BE2C (cell line): ENCODE measurements around the gene BAIAP2L1.

Experiments used
- DNase-seq: peaks from one replicate; pipeline ENCODE4 v3.0.0-alpha.2; 2020
- H3K27me3 ChIP-seq: fragments of 250-450 bp; sonication (Bioruptor Pico); 2 replicates; pipeline ENCODE4 v1.5.1; 2020; ENCODE audit warnings: mild to moderate bottlenecking
- H3K36me3 ChIP-seq: fragments of 250-450 bp; sonication (Bioruptor Pico); 2 replicates; pipeline ENCODE4 v1.5.1; 2020; ENCODE audit warnings: mild to moderate bottlenecking
- H3K4me1 ChIP-seq: fragments of 250-450 bp; sonication (Bioruptor Pico); 2 replicates; pipeline ENCODE4 v1.5.1; 2020
- H3K4me3 ChIP-seq: 2 replicates; pipeline ENCODE4 v1.5.1; 2011; ENCODE audit warnings: low read depth, low read length
- H3K9me3 ChIP-seq: fragments of 250-450 bp; sonication (Bioruptor Pico); 2 replicates; pipeline ENCODE4 v1.5.1; 2020
- CTCF ChIP-seq: IDR thresholded peaks from 2 replicates; pipeline ENCODE4 v1.5.1; 2012; ENCODE audit warnings: mild to moderate bottlenecking, low read depth, low read length

Gene BAIAP2L1

GRCh38 chr7:98250789-98251188 is 150.1 kb downstream of the BAIAP2L1 start:
- no peak for DNase-seq
- peaks cover 2% of the 10 kb centered on the region; the same call in 1 of the 2 replicates for H3K4me1 ChIP-seq
- no peak overlapping the region for H3K4me3 ChIP-seq
- TF ChIP-seq CTCF, result no peak
- no peaks in the 10 kb centered on the region for H3K9me3 ChIP-seq
- no peaks in the 10 kb centered on the region for H3K27me3 ChIP-seq
- no peaks in the 10 kb centered on the region for H3K36me3 ChIP-seq

- H3K27me3 ChIP-seq, result no peaks in the 10 kb centered on the region
- TF ChIP-seq CTCF, result no peak
- H3K4me1 ChIP-seq, result peaks cover 2% of the 10 kb centered on the region; the same call in 1 of the 2 replicates
- no peaks in the 10 kb centered on the region for H3K36me3 ChIP-seq
- no peaks in the 10 kb centered on the region for H3K9me3 ChIP-seq
- no peak for DNase-seq
- no peak overlapping the region for H3K4me3 ChIP-seq
Measured at GRCh38 chr7:98249106-98249505, 151.8 kb downstream of the BAIAP2L1 start.

GRCh38 chr7:98248156-98248555 is 152.7 kb downstream of the BAIAP2L1 start:
- Histone ChIP-seq H3K4me3 (no peak overlapping the region), H3K36me3 (no peaks in the 10 kb centered on the region), H3K9me3 (no peaks in the 10 kb centered on the region), H3K4me1 (peaks cover 2% of the 10 kb centered on the region; the same call in 1 of the 2 replicates), H3K27me3 (no peaks in the 10 kb centered on the region)
- DNase-seq, result no peak
- no peak for TF ChIP-seq CTCF

- no peak for TF ChIP-seq CTCF
- Histone ChIP-seq H3K4me3 (no peak overlapping the region), H3K9me3 (no peaks in the 10 kb centered on the region), H3K4me1 (no peaks in the 10 kb centered on the region), H3K36me3 (no peaks in the 10 kb centered on the region), H3K27me3 (no peaks in the 10 kb centered on the region)
- DNase-seq, result no peak
Measured at GRCh38 chr7:98244871-98245270, 156.0 kb downstream of the BAIAP2L1 start.

- no peak overlapping the region for H3K4me3 ChIP-seq
- no peaks in the 10 kb centered on the region for H3K27me3 ChIP-seq
- no peaks in the 10 kb centered on the region; the same call in 1 of the 2 replicates for H3K36me3 ChIP-seq
- H3K4me1 ChIP-seq, result no peaks in the 10 kb centered on the region
- DNase-seq, result no peak
- TF ChIP-seq CTCF, result no peak
- H3K9me3 ChIP-seq, result no peaks in the 10 kb centered on the region
Measured at GRCh38 chr7:98242934-98243333, 158.0 kb downstream of the BAIAP2L1 start.

- no peak for DNase-seq
- H3K27me3 ChIP-seq, result no peaks in the 10 kb centered on the region
- no peaks in the 10 kb centered on the region for H3K4me1 ChIP-seq
- no peak for TF ChIP-seq CTCF
- no peaks in the 10 kb centered on the region; the same call in 1 of the 2 replicates for H3K36me3 ChIP-seq
- no peaks in the 10 kb centered on the region for H3K9me3 ChIP-seq
- no peak overlapping the region for H3K4me3 ChIP-seq
Measured at GRCh38 chr7:98242342-98242741, 158.5 kb downstream of the BAIAP2L1 start.
